Tibial nerve (tissue), 4 donors: ENCODE data around the gene AMPD3. TPM values are rescaled to one million over a fixed set of nuclear protein-coding genes. Genes with fewer than 3 reads are reported as not detected.

Experiments
- DNase-seq, 2 donors: peaks; one replicate each; pipeline ENCODE4 v3.0.0-alpha.2; 2019; ENCODE audit warnings: low spot score in 2 of 2
- H3K27ac ChIP-seq, 4 donors: fragments of 200-600 bp; sonication (generic) in 3 of 4; one replicate each; pipeline ENCODE4 v1.5.1; 2017 to 2019; ENCODE audit warnings: mild to moderate bottlenecking in 1 of 4
- H3K27me3 ChIP-seq, 2 donors: fragments of 200-600 bp; sonication (generic) in 1 of 2; one replicate each; pipeline versions ENCODE4 v1.5.1 to v1.6.0; 2017 to 2019
- H3K36me3 ChIP-seq, 3 donors: fragments of 200-600 bp; sonication (generic); one replicate each; pipeline ENCODE4 v1.5.1; 2018 to 2019
- H3K4me1 ChIP-seq, 4 donors: fragments of 200-600 bp; sonication (generic) in 3 of 4; one replicate each; pipeline ENCODE4 v1.5.1; 2017 to 2019
- H3K4me3 ChIP-seq, 4 donors: fragments of 200-600 bp; sonication (generic) in 3 of 4; one replicate each; pipeline ENCODE4 v1.5.1; 2017 to 2019; ENCODE audit warnings: mild to moderate bottlenecking in 1 of 4, moderate library complexity in 1 of 4
- H3K9me3 ChIP-seq, 4 donors: fragments of 200-600 bp; sonication (generic) in 3 of 4; one replicate each; pipeline ENCODE4 v1.5.1; 2017 to 2019
- EP300 ChIP-seq, 2 donors: sonication (generic); formaldehyde crosslinking; IDR thresholded peaks; one replicate each; pipeline ENCODE4 v1.6.1; 2017; ENCODE audit warnings: antibody characterized with exemption in 2 of 2, mild to moderate bottlenecking in 1 of 2
- POLR2A ChIP-seq, 2 donors: fragments of 450-650 bp; IDR thresholded peaks; one replicate each; pipeline ENCODE4 v1.6.1; 2017; ENCODE audit warnings: antibody characterized with exemption in 2 of 2, mild to moderate bottlenecking in 2 of 2, moderate library complexity in 2 of 2
- whole genome bisulfite sequencing, 2 donors: methylation state at CpG; one replicate each; pipeline ENCODE4 v1.1.5; 2018; 5-methylcytosine and 5-hydroxymethylcytosine counted together
- total RNA-seq, 4 donors: library from RNA; depleted of rRNA; stranded (reverse); fragments of >200 nt; gene quantifications; one replicate each; pipeline ENCODE4 v1.1.0, GENCODE V29; 2016
- TF ChIP-seq, protein P1 (sequence below), 5 experiments: fragments of 200-600 bp in 3 of 5; fragments of 450-650 bp in 2 of 5; sonication (generic) in 3 of 5; IDR thresholded peaks; one replicate each; pipeline ENCODE4 v1.5.1; 2016 to 2019; ENCODE audit warnings: antibody characterized with exemption in 5 of 5, mild to moderate bottlenecking in 3 of 5, moderate library complexity in 2 of 5

AMPD3 gene
- total RNA-seq, 4 donors from 2014 or later = 1.0 to 8.7 (median 3.7) TPM

- 93 to 94% methylated on average over 14 of the region's 14 CpGs for WGBS, 2 donors
- H3K27me3 ChIP-seq = no peaks in the 10 kb centered on the region
Measured at GRCh38 chr11:10494636-10495463, 39.8 kb downstream of the AMPD3 start.

DNA sequence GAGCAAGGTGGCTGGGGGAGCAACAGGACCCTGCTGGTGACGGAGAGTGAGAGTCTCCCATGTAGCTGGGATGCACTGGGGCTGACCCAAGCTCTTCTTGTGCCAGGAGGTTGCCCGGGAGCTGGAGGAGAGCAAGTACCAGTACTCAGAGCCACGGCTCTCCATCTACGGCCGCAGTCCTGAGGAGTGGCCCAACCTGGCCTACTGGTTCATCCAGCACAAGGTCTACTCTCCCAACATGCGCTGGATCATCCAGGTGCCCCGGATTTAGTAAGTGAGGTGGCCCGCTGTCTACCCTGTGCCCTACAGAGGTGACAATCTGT is 40.4 kb downstream of the AMPD3 start:
- no peak for TF ChIP-seq POLR2A (IDR thresholded peaks at IDR 0.05)
- TF ChIP-seq, protein P1, sequence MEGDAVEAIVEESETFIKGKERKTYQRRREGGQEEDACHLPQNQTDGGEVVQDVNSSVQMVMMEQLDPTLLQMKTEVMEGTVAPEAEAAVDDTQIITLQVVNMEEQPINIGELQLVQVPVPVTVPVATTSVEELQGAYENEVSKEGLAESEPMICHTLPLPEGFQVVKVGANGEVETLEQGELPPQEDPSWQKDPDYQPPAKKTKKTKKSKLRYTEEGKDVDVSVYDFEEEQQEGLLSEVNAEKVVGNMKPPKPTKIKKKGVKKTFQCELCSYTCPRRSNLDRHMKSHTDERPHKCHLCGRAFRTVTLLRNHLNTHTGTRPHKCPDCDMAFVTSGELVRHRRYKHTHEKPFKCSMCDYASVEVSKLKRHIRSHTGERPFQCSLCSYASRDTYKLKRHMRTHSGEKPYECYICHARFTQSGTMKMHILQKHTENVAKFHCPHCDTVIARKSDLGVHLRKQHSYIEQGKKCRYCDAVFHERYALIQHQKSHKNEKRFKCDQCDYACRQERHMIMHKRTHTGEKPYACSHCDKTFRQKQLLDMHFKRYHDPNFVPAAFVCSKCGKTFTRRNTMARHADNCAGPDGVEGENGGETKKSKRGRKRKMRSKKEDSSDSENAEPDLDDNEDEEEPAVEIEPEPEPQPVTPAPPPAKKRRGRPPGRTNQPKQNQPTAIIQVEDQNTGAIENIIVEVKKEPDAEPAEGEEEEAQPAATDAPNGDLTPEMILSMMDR (IDR thresholded peaks at IDR 0.05) = no peak
- no peak for TF ChIP-seq EP300 (IDR thresholded peaks at IDR 0.05)
- 92 to 94% methylated on average over 8 of the region's 8 CpGs for WGBS, 2 donors
- no peak overlapping the region for H3K4me3 ChIP-seq
- H3K27me3 ChIP-seq = no peaks in the 10 kb centered on the region
- H3K4me1 ChIP-seq = peaks cover 0 to 12% (median 6%) of the 10 kb centered on the region in 4 donors
- DNase-seq = no peak
- H3K27ac ChIP-seq = no peak overlapping the region
- H3K36me3 ChIP-seq = peaks cover 0 to 16% (median 12%) of the 10 kb centered on the region in 3 donors
- H3K9me3 ChIP-seq = no peaks in the 10 kb centered on the region

More at GRCh38 chr11:10494636-10495463, 39.8 kb downstream of the AMPD3 start:
- Histone ChIP-seq H3K9me3 (no peaks in the 10 kb centered on the region), H3K27ac (no peak overlapping the region), H3K4me3 (no peak overlapping the region), H3K36me3 (peaks cover 0 to 16% (median 12%) of the 10 kb centered on the region in 3 donors), H3K4me1 (peaks cover 0 to 12% (median 7%) of the 10 kb centered on the region in 4 donors)
- no peak for DNase-seq
- no peak for TF ChIP-seq POLR2A (IDR thresholded peaks at IDR 0.05)
- TF ChIP-seq EP300 (IDR thresholded peaks at IDR 0.05) = no peak
- TF ChIP-seq, protein P1 (IDR thresholded peaks at IDR 0.05) = no peak

DNA sequence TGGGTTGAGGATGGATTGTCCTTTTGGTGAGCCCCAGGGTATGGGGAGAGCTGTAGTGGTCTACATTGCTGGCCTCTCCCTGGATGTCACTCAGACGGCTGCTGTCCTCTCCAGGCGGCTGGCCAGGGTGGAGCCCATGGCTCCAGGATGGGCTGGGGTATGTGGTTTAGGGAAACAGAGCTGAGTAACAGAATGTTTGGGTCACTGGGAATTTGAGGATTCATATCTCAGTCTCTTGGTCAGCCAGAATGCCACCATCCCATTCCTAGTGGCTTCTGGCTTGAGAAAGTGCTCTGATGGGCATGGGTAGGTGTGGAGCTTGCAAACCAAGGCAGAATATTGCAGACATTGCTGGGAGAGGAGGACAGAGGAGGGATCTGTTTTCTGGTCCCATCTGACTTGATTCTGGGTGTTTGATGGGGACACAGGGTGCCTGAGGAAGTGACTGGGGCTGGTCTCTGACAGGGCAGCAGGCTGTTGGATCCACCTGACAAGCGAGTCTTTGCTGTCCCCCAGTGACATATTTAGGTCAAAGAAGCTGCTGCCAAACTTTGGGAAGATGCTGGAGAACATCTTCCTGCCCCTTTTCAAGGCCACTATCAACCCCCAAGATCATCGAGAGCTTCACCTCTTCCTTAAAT is 41.4 kb downstream of the AMPD3 start:
- 95 to 97% methylated on average over 4 of the region's 4 CpGs for WGBS, 2 donors
- H3K36me3 ChIP-seq = peaks cover 0 to 16% (median 12%) of the 10 kb centered on the region in 3 donors

GRCh38 chr11:10497371-10498021 is 42.4 kb downstream of the AMPD3 start:
- Histone ChIP-seq H3K27ac (no peak overlapping the region), H3K36me3 (peaks cover 0 to 16% (median 12%) of the 10 kb centered on the region in 3 donors), H3K9me3 (no peaks in the 10 kb centered on the region), H3K4me3 (no peak overlapping the region), H3K27me3 (no peaks in the 10 kb centered on the region), H3K4me1 (peaks cover 0 to under 1% (median 0%) of the 10 kb centered on the region in 4 donors)
- TF ChIP-seq, protein P1 (IDR thresholded peaks at IDR 0.05) = no peak
- TF ChIP-seq POLR2A (IDR thresholded peaks at IDR 0.05) = no peak
- TF ChIP-seq EP300 (IDR thresholded peaks at IDR 0.05) = no peak
- DNase-seq = no peak
- 77 to 79% methylated on average over 18 of the region's 18 CpGs for WGBS, 2 donors

More for the DNA sequence above, 41.4 kb downstream of the AMPD3 start:
- no peak overlapping the region for H3K27ac ChIP-seq
- no peaks in the 10 kb centered on the region for H3K9me3 ChIP-seq
- no peak for DNase-seq
- no peak overlapping the region for H3K4me3 ChIP-seq
- H3K27me3 ChIP-seq = no peaks in the 10 kb centered on the region
- H3K4me1 ChIP-seq = peaks cover 0 to 4% (median 1%) of the 10 kb centered on the region in 4 donors
- TF ChIP-seq EP300 (IDR thresholded peaks at IDR 0.05) = no peak
- no peak for TF ChIP-seq POLR2A (IDR thresholded peaks at IDR 0.05)
- TF ChIP-seq, protein P1 (IDR thresholded peaks at IDR 0.05) = no peak
